MM.1S (cell line): ENCODE measurements around the gene SOD3.

Experiments
- EZH2 ChIP-seq: fragments of 300-600 bp; sonication (generic); optimal IDR thresholded peaks from 2 replicates; pipeline ENCODE3; 2017; ENCODE audit warnings: low read depth, mild to moderate bottlenecking, antibody characterized with exemption, low read length, mixed read lengths
- EZH2phosphoT487 ChIP-seq: fragments of 300-600 bp; sonication (generic); IDR thresholded peaks from 2 replicates; pipeline ENCODE4 v1.6.1; 2018; ENCODE audit warnings: antibody characterized with exemption, low read length
- TF ChIP-seq, protein P1 (sequence below): fragments of 300-600 bp; sonication (generic); IDR thresholded peaks from 2 replicates; pipeline ENCODE4 v1.5.1; 2016; ENCODE audit warnings: antibody characterized with exemption, low read length, mixed read lengths

DNA sequence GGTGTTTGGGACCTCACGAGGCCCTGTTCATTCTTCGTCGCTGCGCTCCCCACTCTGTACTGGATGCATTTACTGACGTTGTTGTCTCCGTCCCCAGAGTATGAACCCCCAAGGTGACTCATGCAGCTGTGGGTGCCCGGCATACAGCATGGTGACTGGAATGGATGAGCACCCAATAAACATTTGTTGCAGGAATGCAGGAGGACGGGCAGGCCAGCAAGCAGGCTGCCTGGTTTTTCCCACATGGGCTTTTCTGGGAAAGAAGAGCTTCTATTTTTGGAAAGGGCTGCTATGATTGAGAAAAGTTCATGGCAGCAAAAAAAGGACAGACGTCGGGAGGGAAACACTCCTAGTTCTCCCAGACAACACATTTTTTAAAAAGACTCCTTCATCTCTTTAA lies 893 bp upstream of the SOD3 start:
- no peak for TF ChIP-seq EZH2
- TF ChIP-seq, protein P1, sequence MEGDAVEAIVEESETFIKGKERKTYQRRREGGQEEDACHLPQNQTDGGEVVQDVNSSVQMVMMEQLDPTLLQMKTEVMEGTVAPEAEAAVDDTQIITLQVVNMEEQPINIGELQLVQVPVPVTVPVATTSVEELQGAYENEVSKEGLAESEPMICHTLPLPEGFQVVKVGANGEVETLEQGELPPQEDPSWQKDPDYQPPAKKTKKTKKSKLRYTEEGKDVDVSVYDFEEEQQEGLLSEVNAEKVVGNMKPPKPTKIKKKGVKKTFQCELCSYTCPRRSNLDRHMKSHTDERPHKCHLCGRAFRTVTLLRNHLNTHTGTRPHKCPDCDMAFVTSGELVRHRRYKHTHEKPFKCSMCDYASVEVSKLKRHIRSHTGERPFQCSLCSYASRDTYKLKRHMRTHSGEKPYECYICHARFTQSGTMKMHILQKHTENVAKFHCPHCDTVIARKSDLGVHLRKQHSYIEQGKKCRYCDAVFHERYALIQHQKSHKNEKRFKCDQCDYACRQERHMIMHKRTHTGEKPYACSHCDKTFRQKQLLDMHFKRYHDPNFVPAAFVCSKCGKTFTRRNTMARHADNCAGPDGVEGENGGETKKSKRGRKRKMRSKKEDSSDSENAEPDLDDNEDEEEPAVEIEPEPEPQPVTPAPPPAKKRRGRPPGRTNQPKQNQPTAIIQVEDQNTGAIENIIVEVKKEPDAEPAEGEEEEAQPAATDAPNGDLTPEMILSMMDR: no peak
- no peak for TF ChIP-seq EZH2phosphoT487
